A549 (cell line): Measurements from ENCODE around the gene AKAP6.

Experiments
- CBX8 ChIP-seq: fragments of 200-600 bp; sonication (generic); IDR thresholded peaks from 2 replicates; pipeline ENCODE4 v1.6.1; 2016
- CEBPB ChIP-seq, 2 experiments: fragments of >200 bp in 1 of 2; sonication (Bioruptor Twin) in 1 of 2; formaldehyde crosslinking in 1 of 2; IDR thresholded peaks; 2 replicates each; pipeline ENCODE4 v1.6.1; 2012 to 2016
- CHD2 ChIP-seq: fragments of 150-350 bp; IDR thresholded peaks from 2 replicates; pipeline ENCODE4 v1.6.1; 2014; ENCODE audit warnings: low read length; ENCODE audit not compliant: partially characterized antibody
- CTCF ChIP-seq: fragments of >200 bp; sonication (Bioruptor Twin); formaldehyde crosslinking; IDR thresholded peaks from 3 replicates; pipeline ENCODE4 v1.5.1; 2016
- EHMT2 ChIP-seq: fragments of 200-600 bp; sonication (generic); IDR thresholded peaks from 2 replicates; pipeline ENCODE4 v1.6.1; 2016; ENCODE audit warnings: antibody characterized with exemption, low read depth, mild to moderate bottlenecking, moderate library complexity
- EP300 ChIP-seq, 2 experiments: fragments of >200 bp; sonication (Bioruptor Twin); formaldehyde crosslinking; IDR thresholded peaks; 2 replicates in 1 of 2; 3 replicates in 1 of 2; pipeline ENCODE4 v1.6.1; 2016 to 2017
- HOXB5 ChIP-seq: fragments of 250-450 bp; sonication (Bioruptor Pico); IDR thresholded peaks from 2 replicates; pipeline ENCODE4 v1.5.0; 2020; ENCODE audit warnings: mild to moderate bottlenecking, moderate library complexity
- MAX ChIP-seq: IDR thresholded peaks from 2 replicates; pipeline ENCODE4 v1.6.1; 2012
- NFE2L2 ChIP-seq: fragments of 150-350 bp; conservative IDR thresholded peaks from 2 replicates; pipeline ENCODE4 v1.6.1; 2014; ENCODE audit warnings: low read length
- PHF8 ChIP-seq: fragments of 200-600 bp; sonication (generic); IDR thresholded peaks from 2 replicates; pipeline ENCODE4 v1.6.1; 2016; ENCODE audit warnings: low read depth, mild to moderate bottlenecking, antibody characterized with exemption, moderate library complexity, borderline replicate concordance
- POLR2A ChIP-seq: IDR thresholded peaks from 2 replicates; pipeline ENCODE4 v1.6.1; 2012; ENCODE audit warnings: mild to moderate bottlenecking, low read length
- RAD21 ChIP-seq, 2 experiments: fragments of >200 bp in 1 of 2; sonication (Bioruptor Twin) in 1 of 2; formaldehyde crosslinking in 1 of 2; IDR thresholded peaks in 1 of 2; conservative IDR thresholded peaks in 1 of 2; 2 replicates in 1 of 2; 3 replicates in 1 of 2; pipeline ENCODE4 v1.6.1; 2012 to 2018; ENCODE audit warnings: inconsistent platforms in 1 of 2
- REST ChIP-seq: fragments of 200-600 bp; sonication (generic); IDR thresholded peaks from 2 replicates; pipeline ENCODE4 v1.6.1; 2016; ENCODE audit warnings: antibody characterized with exemption, mild to moderate bottlenecking, moderate library complexity
- SREBF2 ChIP-seq: fragments of 450-650 bp; IDR thresholded peaks from 2 replicates; pipeline ENCODE4 v1.6.1; 2014; ENCODE audit warnings: mild to moderate bottlenecking, moderate library complexity

GRCh38 chr14:32633224-32633859 lies 304.2 kb downstream of the AKAP6 start:
- no peak for TF ChIP-seq MAX
- TF ChIP-seq CHD2 = no peak
- TF ChIP-seq REST = no peak
- TF ChIP-seq RAD21 (conservative IDR thresholded peaks at IDR 0.05 in 1 of 2, IDR thresholded peaks at IDR 0.05 in 1 of 2) = no peak
- no peak for TF ChIP-seq NFE2L2
- no peak for TF ChIP-seq HOXB5
- TF ChIP-seq EHMT2 = no peak
- no peak for TF ChIP-seq CTCF
- TF ChIP-seq PHF8 = no peak
- TF ChIP-seq EP300 (IDR thresholded peaks at IDR 0.05) = no peak
- TF ChIP-seq CEBPB (IDR thresholded peaks at IDR 0.05) = no peak
- no peak for TF ChIP-seq POLR2A
- no peak for TF ChIP-seq SREBF2
- TF ChIP-seq CBX8 = no peak
